H9 (cell line): ENCODE measurements around the gene ZMPSTE24. TPM values are rescaled to one million over a fixed set of nuclear protein-coding genes. Genes with fewer than 3 reads are reported as not detected.
A peak's percentile ranks its signal among the peaks of the same experiment; 100 is the strongest.

Experiments
- DNase-seq: peaks from one replicate; pipeline ENCODE4 v3.0.0-alpha.2; 2017
- H2AFZ ChIP-seq: one replicate; pipeline ENCODE4 v1.6.1; 2013; ENCODE audit warnings: mild to moderate bottlenecking, low read length, control low read depth, moderate library complexity
- H2AK5ac ChIP-seq: 2 replicates; pipeline ENCODE4 v1.6.1; 2013; ENCODE audit warnings: low read length, control low read depth, mixed read lengths; ENCODE audit not compliant: insufficient read length
- H2BK120ac ChIP-seq: one replicate; pipeline ENCODE4 v1.6.1; 2013; ENCODE audit warnings: low read depth, mild to moderate bottlenecking, low read length, control low read depth, inconsistent platforms; ENCODE audit not compliant: poor library complexity, severe bottlenecking
- H2BK12ac ChIP-seq: 2 replicates; pipeline ENCODE4 v1.6.1; 2013; ENCODE audit warnings: low read length, control low read depth, mixed read lengths, low read depth; ENCODE audit not compliant: insufficient read length
- H2BK15ac ChIP-seq: 2 replicates; pipeline ENCODE4 v1.6.1; 2013; ENCODE audit warnings: low read depth, low read length, control low read depth
- H2BK20ac ChIP-seq: one replicate; pipeline ENCODE4 v1.6.1; 2013; ENCODE audit warnings: low read depth, mild to moderate bottlenecking, low read length, control low read depth, inconsistent platforms; ENCODE audit not compliant: poor library complexity, severe bottlenecking
- H2BK5ac ChIP-seq: 2 replicates; pipeline ENCODE4 v1.6.1; 2013; ENCODE audit warnings: low read length, control low read depth, mixed read lengths; ENCODE audit not compliant: insufficient read length
- H3K14ac ChIP-seq: 2 replicates; pipeline ENCODE4 v1.6.1; 2013; ENCODE audit warnings: low read length, control low read depth; ENCODE audit not compliant: insufficient read depth
- H3K18ac ChIP-seq: 2 replicates; pipeline ENCODE4 v1.6.1; 2013; ENCODE audit warnings: low read depth, mild to moderate bottlenecking, mixed read lengths, low read length, control low read depth; ENCODE audit not compliant: insufficient read length
- H3K23ac ChIP-seq: 2 replicates; pipeline ENCODE4 v1.6.1; 2013; ENCODE audit warnings: low read length, control low read depth, mixed read lengths, low read depth; ENCODE audit not compliant: insufficient read length
- H3K23me2 ChIP-seq: 2 replicates; pipeline ENCODE4 v1.6.1; 2013; ENCODE audit warnings: low read depth, mild to moderate bottlenecking, mixed read lengths, low read length, control low read depth; ENCODE audit not compliant: insufficient read length, poor library complexity, severe bottlenecking
- H3K27ac ChIP-seq: 2 replicates; pipeline ENCODE4 v1.5.1; 2013; ENCODE audit warnings: low read length, control low read depth, mixed read lengths, low read depth; ENCODE audit not compliant: insufficient read length
- H3K27me3 ChIP-seq: 2 replicates; pipeline ENCODE4 v1.6.1; 2013; ENCODE audit warnings: low read length, control low read depth, inconsistent platforms; ENCODE audit not compliant: insufficient read depth
- H3K4ac ChIP-seq: 2 replicates; pipeline ENCODE4 v1.6.1; 2013; ENCODE audit warnings: low read depth, mild to moderate bottlenecking, control low read depth, inconsistent platforms, low read length, moderate library complexity
- H3K4me1 ChIP-seq: 2 replicates; pipeline ENCODE4 v1.6.1; 2013; ENCODE audit warnings: low read length, control low read depth, inconsistent platforms; ENCODE audit not compliant: insufficient read depth
- H3K4me2 ChIP-seq: 2 replicates; pipeline ENCODE4 v1.6.1; 2013; ENCODE audit warnings: low read length, control low read depth, mixed read lengths; ENCODE audit not compliant: insufficient read length, insufficient read depth
- H3K56ac ChIP-seq: 2 replicates; pipeline ENCODE4 v1.6.1; 2013; ENCODE audit warnings: low read depth, mild to moderate bottlenecking, mixed read lengths, low read length, control low read depth; ENCODE audit not compliant: insufficient read length
- H3K79me1 ChIP-seq: 2 replicates; pipeline ENCODE4 v1.6.1; 2013; ENCODE audit warnings: low read depth, mild to moderate bottlenecking, moderate library complexity, low read length, control low read depth, inconsistent platforms; ENCODE audit not compliant: insufficient read depth, poor library complexity, severe bottlenecking
- H3K79me2 ChIP-seq: 2 replicates; pipeline ENCODE4 v1.6.1; 2013; ENCODE audit warnings: low read length, control low read depth, inconsistent platforms; ENCODE audit not compliant: insufficient read depth
- H3K9ac ChIP-seq: 2 replicates; pipeline ENCODE4 v1.6.1; 2013; ENCODE audit warnings: low read length, control low read depth, mixed read lengths; ENCODE audit not compliant: insufficient read length; ENCODE audit errors: extremely low read depth
- H3K9me3 ChIP-seq: one replicate; pipeline ENCODE4 v1.6.1; 2013; ENCODE audit warnings: low read depth, low read length, inconsistent platforms; ENCODE audit not compliant: control insufficient read depth
- H3T11ph ChIP-seq: one replicate; pipeline ENCODE4 v1.6.1; 2013; ENCODE audit warnings: mild to moderate bottlenecking, low read length, control low read depth, inconsistent platforms
- H4K20me1 ChIP-seq: one replicate; pipeline ENCODE4 v1.6.1; 2013; ENCODE audit not compliant: control insufficient read depth, insufficient read length, insufficient read depth
- H4K5ac ChIP-seq: 2 replicates; pipeline ENCODE4 v1.6.1; 2013; ENCODE audit warnings: low read depth, mild to moderate bottlenecking, mixed read lengths, low read length, control low read depth; ENCODE audit not compliant: insufficient read length
- H4K8ac ChIP-seq: replicated peaks from 2 replicates; pipeline ENCODE4 v1.6.1; 2013; ENCODE audit warnings: low read length, control low read depth, mixed read lengths, low read depth; ENCODE audit not compliant: insufficient read length
- H4K91ac ChIP-seq: 2 replicates; pipeline ENCODE4 v1.6.1; 2013; ENCODE audit warnings: low read depth, mild to moderate bottlenecking, moderate library complexity, mixed read lengths, low read length, control low read depth; ENCODE audit not compliant: insufficient read length
- H3K27ac Mint-ChIP-seq, 3 experiments: 2 replicates in 2 of 3; 3 replicates in 1 of 3; pipeline ENCODE4 v1.8.0; 2020 to 2021; ENCODE audit warnings: mixed read lengths in 3 of 3, mild to moderate bottlenecking in 1 of 3, moderate library complexity in 1 of 3
- H3K27me3 Mint-ChIP-seq: 2 replicates; pipeline ENCODE4 v1.8.0; 2021; ENCODE audit warnings: low read depth, mild to moderate bottlenecking, moderate library complexity, mixed read lengths
- H3K36me3 Mint-ChIP-seq, 3 experiments: 2 replicates in 2 of 3; 3 replicates in 1 of 3; pipeline ENCODE4 v1.8.0; 2020 to 2021; ENCODE audit warnings: low read depth in 3 of 3, mixed read lengths in 3 of 3; ENCODE audit not compliant: insufficient read depth in 1 of 3
- H3K4me1 Mint-ChIP-seq, 2 experiments: 2 replicates each; pipeline ENCODE4 v1.8.0; 2020; ENCODE audit warnings: mixed read lengths in 2 of 2
- H3K4me3 Mint-ChIP-seq, 2 experiments: 2 replicates in 1 of 2; 3 replicates in 1 of 2; pipeline ENCODE4 v1.8.0; 2020 to 2021; ENCODE audit warnings: mild to moderate bottlenecking in 2 of 2, mixed read lengths in 2 of 2, moderate library complexity in 1 of 2
- H3K9me3 Mint-ChIP-seq, 2 experiments: 2 replicates in 1 of 2; 3 replicates in 1 of 2; pipeline ENCODE4 v1.8.0; 2020; ENCODE audit warnings: mild to moderate bottlenecking in 2 of 2, mixed read lengths in 2 of 2, moderate library complexity in 1 of 2
- WGBS: extraction: QIAGEN DNeasy Blood & Tissue Kit; methylation state at CpG from one replicate; pipeline ENCODE4 v1.1.7; 2013; ENCODE audit warnings: missing lambda C conversion rate, low lambda C conversion rate, mixed read lengths; ENCODE audit not compliant: insufficient read length; ENCODE audit errors: extremely low coverage; 5-methylcytosine and 5-hydroxymethylcytosine counted together
- total RNA-seq: library from RNA; stranded (reverse); gene quantifications from 2 replicates; pipeline ENCODE4 v1.2.1, GENCODE V29; 2021
- TF ChIP-seq, protein P1 (sequence below): fragments of 200-600 bp; sonication (generic); conservative IDR thresholded peaks from 3 replicates; pipeline ENCODE4 v1.8.0; 2021; ENCODE audit warnings: antibody characterized with exemption, mild to moderate bottlenecking

ZMPSTE24 gene
- total RNA-seq, 1 experiment from 2014 or later, result 47.6 TPM

DNA sequence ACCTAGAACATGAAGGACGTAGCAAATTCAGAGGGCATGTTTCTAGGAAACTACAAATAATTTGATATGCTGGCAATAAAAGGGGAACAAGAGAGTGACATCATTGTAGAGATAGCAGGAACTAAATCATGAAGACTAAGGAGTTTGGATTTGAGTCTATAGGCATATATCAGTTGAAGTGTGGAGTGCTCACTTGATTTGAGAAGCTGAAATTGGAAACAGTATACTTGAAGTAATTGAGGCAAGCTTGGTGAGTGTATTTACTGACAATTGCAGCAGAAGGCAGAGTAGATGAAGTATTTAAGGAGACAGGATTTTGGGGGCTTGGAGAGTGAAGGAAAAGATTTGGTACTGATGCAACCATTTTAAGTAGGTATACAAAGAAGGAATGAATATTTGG lies 16.7 kb upstream of the ZMPSTE24 start:
- Mint-ChIP-seq H3K27me3 (no peaks in the 10 kb centered on the region; the same call in 1 of the 2 replicates), H3K4me1 (no peaks in the 10 kb centered on the region), H3K9me3 (no peaks in the 10 kb centered on the region), H3K27ac (peak overlapping the region in 1 of 3 experiments; percentile 34; a peak in 2 of 7 replicates), H3K36me3 (peaks cover 12 to 27% (median 20%) of the 10 kb centered on the region in 3 experiments; a peak in 6 of 7 replicates), H3K4me3 (no peak overlapping the region)
- H3K79me1 ChIP-seq, result no peaks in the 10 kb centered on the region
- TF ChIP-seq, protein P1, sequence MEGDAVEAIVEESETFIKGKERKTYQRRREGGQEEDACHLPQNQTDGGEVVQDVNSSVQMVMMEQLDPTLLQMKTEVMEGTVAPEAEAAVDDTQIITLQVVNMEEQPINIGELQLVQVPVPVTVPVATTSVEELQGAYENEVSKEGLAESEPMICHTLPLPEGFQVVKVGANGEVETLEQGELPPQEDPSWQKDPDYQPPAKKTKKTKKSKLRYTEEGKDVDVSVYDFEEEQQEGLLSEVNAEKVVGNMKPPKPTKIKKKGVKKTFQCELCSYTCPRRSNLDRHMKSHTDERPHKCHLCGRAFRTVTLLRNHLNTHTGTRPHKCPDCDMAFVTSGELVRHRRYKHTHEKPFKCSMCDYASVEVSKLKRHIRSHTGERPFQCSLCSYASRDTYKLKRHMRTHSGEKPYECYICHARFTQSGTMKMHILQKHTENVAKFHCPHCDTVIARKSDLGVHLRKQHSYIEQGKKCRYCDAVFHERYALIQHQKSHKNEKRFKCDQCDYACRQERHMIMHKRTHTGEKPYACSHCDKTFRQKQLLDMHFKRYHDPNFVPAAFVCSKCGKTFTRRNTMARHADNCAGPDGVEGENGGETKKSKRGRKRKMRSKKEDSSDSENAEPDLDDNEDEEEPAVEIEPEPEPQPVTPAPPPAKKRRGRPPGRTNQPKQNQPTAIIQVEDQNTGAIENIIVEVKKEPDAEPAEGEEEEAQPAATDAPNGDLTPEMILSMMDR, result no peak
- H3K56ac ChIP-seq, result no peak overlapping the region
- DNase-seq, result no peak
- no peak overlapping the region for H3K18ac ChIP-seq
- H3K23ac ChIP-seq, result no peak overlapping the region
- H3K79me2 ChIP-seq, result no peaks in the 10 kb centered on the region
- H2BK5ac ChIP-seq, result no peak overlapping the region
- no peak overlapping the region for H3K4me2 ChIP-seq
- H3K27ac ChIP-seq, result no peak overlapping the region
- no peak overlapping the region for H2AFZ ChIP-seq
- H3K14ac ChIP-seq, result no peak overlapping the region
- no peak overlapping the region for H4K5ac ChIP-seq
- H2BK12ac ChIP-seq, result no peak overlapping the region
- no peak overlapping the region for H2BK120ac ChIP-seq
- no peak overlapping the region for H2BK15ac ChIP-seq
- no peak overlapping the region for H3K4ac ChIP-seq
- no peaks in the 10 kb centered on the region for H3K9me3 ChIP-seq
- no peaks in the 10 kb centered on the region for H3K23me2 ChIP-seq
- no peak overlapping the region for H4K8ac ChIP-seq
- no CpG with 5 or more reads among the region's 1 CpG for WGBS
- H4K91ac ChIP-seq, result no peak overlapping the region
- H4K20me1 ChIP-seq, result no peaks in the 10 kb centered on the region
- H3K9ac ChIP-seq, result no peak overlapping the region
- peaks cover 2% of the 10 kb centered on the region; the same call in 1 of the 2 replicates for H3K27me3 ChIP-seq
- no peak overlapping the region for H2BK20ac ChIP-seq
- H3T11ph ChIP-seq, result no peak overlapping the region
- H2AK5ac ChIP-seq, result no peak overlapping the region
- H3K4me1 ChIP-seq, result no peaks in the 10 kb centered on the region
